NT2/D1 (cell line): ENCODE measurements around the gene CD7.

ENCODE experiments used
- SUZ12 ChIP-seq: IDR thresholded peaks from 2 replicates; pipeline ENCODE4 v1.6.1; 2011; ENCODE audit not compliant: insufficient read length, insufficient read depth; ENCODE audit errors: extremely low read depth
- YY1 ChIP-seq: IDR thresholded peaks from 2 replicates; pipeline ENCODE4 v1.6.1; 2011; ENCODE audit not compliant: insufficient read length, insufficient read depth
- ZNF274 ChIP-seq: IDR thresholded peaks from 2 replicates; pipeline ENCODE4 v1.6.1; 2011; ENCODE audit warnings: mild to moderate bottlenecking, low read depth, low read length

DNA sequence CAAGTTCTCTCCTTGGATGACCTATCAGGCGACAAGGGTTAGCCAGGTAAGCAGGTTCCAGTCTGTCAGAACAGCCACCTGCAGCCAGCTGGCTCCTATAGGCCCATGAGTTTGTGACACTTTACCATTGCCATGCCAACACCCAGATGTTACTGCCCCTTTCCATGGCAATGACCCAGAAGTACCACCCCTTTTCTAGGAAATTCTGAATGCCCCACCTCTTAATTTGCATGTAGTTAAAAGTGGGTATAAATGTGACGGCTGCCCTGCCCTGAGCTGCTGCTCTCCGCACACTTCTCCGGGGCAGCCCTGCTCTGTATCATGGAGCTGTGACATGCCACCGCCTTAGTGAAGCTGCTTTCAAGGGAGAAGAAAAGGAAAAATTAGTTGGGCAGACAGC, 26.2 kb upstream of the CD7 start:
- TF ChIP-seq ZNF274 (no peak), YY1 (no peak), SUZ12 (no peak)
